Tibial nerve (tissue), 4 donors: ENCODE measurements around the gene GSTA2. TPM values are rescaled to one million over a fixed set of nuclear protein-coding genes. Genes with fewer than 3 reads are reported as not detected.

ENCODE experiments used
- DNase-seq, 2 donors: peaks; one replicate each; pipeline ENCODE4 v3.0.0-alpha.2; 2019; ENCODE audit warnings: low spot score in 2 of 2
- H3K27ac ChIP-seq, 4 donors: fragments of 200-600 bp; sonication (generic) in 3 of 4; one replicate each; pipeline ENCODE4 v1.5.1; 2017 to 2019; ENCODE audit warnings: mild to moderate bottlenecking in 1 of 4
- H3K27me3 ChIP-seq, 2 donors: fragments of 200-600 bp; sonication (generic) in 1 of 2; one replicate each; pipeline versions ENCODE4 v1.5.1 to v1.6.0; 2017 to 2019
- H3K36me3 ChIP-seq, 3 donors: fragments of 200-600 bp; sonication (generic); one replicate each; pipeline ENCODE4 v1.5.1; 2018 to 2019
- H3K4me1 ChIP-seq, 4 donors: fragments of 200-600 bp; sonication (generic) in 3 of 4; one replicate each; pipeline ENCODE4 v1.5.1; 2017 to 2019
- H3K4me3 ChIP-seq, 4 donors: fragments of 200-600 bp; sonication (generic) in 3 of 4; one replicate each; pipeline ENCODE4 v1.5.1; 2017 to 2019; ENCODE audit warnings: mild to moderate bottlenecking in 1 of 4, moderate library complexity in 1 of 4
- H3K9me3 ChIP-seq, 4 donors: fragments of 200-600 bp; sonication (generic) in 3 of 4; one replicate each; pipeline ENCODE4 v1.5.1; 2017 to 2019
- EP300 ChIP-seq, 2 donors: sonication (generic); formaldehyde crosslinking; IDR thresholded peaks; one replicate each; pipeline ENCODE4 v1.6.1; 2017; ENCODE audit warnings: antibody characterized with exemption in 2 of 2, mild to moderate bottlenecking in 1 of 2
- POLR2A ChIP-seq, 2 donors: fragments of 450-650 bp; IDR thresholded peaks; one replicate each; pipeline ENCODE4 v1.6.1; 2017; ENCODE audit warnings: antibody characterized with exemption in 2 of 2, mild to moderate bottlenecking in 2 of 2, moderate library complexity in 2 of 2
- WGBS, 2 donors: methylation state at CpG; one replicate each; pipeline ENCODE4 v1.1.5; 2018; 5-methylcytosine and 5-hydroxymethylcytosine counted together
- total RNA-seq, 4 donors: library from RNA; depleted of rRNA; stranded (reverse); fragments of >200 nt; gene quantifications; one replicate each; pipeline ENCODE4 v1.1.0, GENCODE V29; 2016
- TF ChIP-seq, protein P1 (sequence below), 5 experiments: fragments of 200-600 bp in 3 of 5; fragments of 450-650 bp in 2 of 5; sonication (generic) in 3 of 5; IDR thresholded peaks; one replicate each; pipeline ENCODE4 v1.5.1; 2016 to 2019; ENCODE audit warnings: antibody characterized with exemption in 5 of 5, mild to moderate bottlenecking in 3 of 5, moderate library complexity in 2 of 5

GSTA2 gene
- total RNA-seq, 4 donors from 2014 or later, result not detected

DNA sequence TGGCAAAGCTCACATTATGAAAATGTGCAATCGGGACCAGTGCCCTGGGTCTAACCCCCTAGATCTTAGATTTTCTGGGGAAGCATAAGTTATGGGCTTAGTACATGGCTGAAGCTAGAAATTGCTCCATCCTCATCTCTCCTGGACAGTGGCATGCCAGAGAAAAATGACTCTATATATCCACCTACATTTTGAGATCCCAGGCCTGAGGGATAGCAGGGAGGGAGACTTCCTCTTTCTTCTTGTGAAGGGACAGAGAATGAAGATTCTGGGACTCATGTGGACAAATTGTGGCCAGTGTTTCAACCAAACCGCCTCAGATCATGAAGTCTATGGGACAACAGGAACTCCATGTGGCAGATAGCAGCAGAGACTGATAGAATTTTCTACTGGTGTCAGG lies 35.4 kb downstream of the GSTA2 start:
- Histone ChIP-seq H3K4me3 (no peak overlapping the region), H3K27me3 (no peaks in the 10 kb centered on the region), H3K36me3 (no peaks in the 10 kb centered on the region), H3K27ac (no peak overlapping the region), H3K4me1 (peaks cover 0 to 15% (median 0%) of the 10 kb centered on the region in 4 donors), H3K9me3 (peaks cover 0 to 6% (median 0%) of the 10 kb centered on the region in 4 donors)
- TF ChIP-seq, protein P1, sequence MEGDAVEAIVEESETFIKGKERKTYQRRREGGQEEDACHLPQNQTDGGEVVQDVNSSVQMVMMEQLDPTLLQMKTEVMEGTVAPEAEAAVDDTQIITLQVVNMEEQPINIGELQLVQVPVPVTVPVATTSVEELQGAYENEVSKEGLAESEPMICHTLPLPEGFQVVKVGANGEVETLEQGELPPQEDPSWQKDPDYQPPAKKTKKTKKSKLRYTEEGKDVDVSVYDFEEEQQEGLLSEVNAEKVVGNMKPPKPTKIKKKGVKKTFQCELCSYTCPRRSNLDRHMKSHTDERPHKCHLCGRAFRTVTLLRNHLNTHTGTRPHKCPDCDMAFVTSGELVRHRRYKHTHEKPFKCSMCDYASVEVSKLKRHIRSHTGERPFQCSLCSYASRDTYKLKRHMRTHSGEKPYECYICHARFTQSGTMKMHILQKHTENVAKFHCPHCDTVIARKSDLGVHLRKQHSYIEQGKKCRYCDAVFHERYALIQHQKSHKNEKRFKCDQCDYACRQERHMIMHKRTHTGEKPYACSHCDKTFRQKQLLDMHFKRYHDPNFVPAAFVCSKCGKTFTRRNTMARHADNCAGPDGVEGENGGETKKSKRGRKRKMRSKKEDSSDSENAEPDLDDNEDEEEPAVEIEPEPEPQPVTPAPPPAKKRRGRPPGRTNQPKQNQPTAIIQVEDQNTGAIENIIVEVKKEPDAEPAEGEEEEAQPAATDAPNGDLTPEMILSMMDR (IDR thresholded peaks at IDR 0.05), result no peak
- TF ChIP-seq POLR2A (IDR thresholded peaks at IDR 0.05), result no peak
- TF ChIP-seq EP300 (IDR thresholded peaks at IDR 0.05), result no peak
- 88 to 94% methylated on average over 2 of the region's 2 CpGs for WGBS, 2 donors
- no peak for DNase-seq

DNA sequence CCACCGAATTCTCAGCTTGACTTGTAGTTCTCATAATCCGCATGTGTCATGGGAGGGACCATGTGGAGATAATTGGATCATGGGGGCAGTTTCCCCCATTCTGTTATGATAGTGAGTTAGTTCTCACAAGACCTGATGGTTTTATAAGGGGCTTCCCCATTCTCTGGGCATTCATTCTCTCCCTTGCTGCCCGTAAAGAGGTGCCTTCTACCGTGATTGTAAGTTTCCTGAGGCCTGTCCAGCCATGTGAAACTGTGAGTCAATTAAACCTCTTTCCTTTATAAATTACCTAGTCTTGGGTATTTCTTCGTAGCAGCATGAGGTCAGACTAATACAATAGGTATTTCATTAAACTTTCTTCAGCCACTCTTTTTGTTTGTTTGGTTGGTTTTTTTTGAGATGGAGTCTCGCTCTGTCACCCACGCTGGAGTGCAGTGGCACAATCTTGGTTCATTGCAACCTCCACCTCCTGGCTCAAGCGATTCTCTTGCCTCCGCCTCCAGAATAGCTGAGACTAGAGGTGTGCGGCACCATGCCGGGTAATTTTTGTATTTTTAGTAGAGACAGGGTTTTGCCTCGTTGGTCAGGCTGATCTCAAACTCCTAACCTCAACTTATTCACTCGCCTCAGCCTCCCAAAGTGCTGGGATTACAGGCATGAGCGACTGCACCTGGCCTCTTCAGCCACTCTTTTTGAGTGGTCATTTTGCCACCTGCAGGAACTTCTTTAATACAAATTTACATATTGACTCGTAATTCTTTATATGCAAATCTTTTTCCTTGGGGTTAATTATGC lies 36.3 kb downstream of the GSTA2 start:
- no peak overlapping the region for H3K27ac ChIP-seq
- H3K9me3 ChIP-seq, result peaks cover 0 to 6% (median 0%) of the 10 kb centered on the region in 4 donors
- TF ChIP-seq POLR2A (IDR thresholded peaks at IDR 0.05) (no peak), EP300 (IDR thresholded peaks at IDR 0.05) (no peak)
- TF ChIP-seq, protein P1 (IDR thresholded peaks at IDR 0.05), result no peak
- H3K4me3 ChIP-seq, result no peak overlapping the region
- no peaks in the 10 kb centered on the region for H3K27me3 ChIP-seq
- H3K36me3 ChIP-seq, result no peaks in the 10 kb centered on the region
- WGBS, 2 donors, result 82 to 87% methylated on average over 15 of the region's 15 CpGs
- H3K4me1 ChIP-seq, result peaks cover 0 to 15% (median 0%) of the 10 kb centered on the region in 4 donors
- no peak for DNase-seq

DNA sequence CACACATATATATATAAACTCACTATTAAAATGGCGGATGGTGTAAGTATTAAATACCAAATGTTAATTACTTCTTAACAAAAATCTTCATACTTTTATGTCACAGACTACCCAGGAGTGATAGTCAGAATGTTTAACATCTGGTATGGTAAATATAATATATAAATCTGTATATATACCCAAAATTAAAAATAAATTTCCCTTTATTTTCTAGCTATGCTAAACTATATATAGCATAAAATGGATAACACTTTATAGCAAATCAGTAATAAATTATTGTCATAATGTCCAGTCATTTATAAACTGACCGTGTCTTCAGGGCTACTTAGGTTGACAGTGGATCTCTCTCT lies 37.1 kb downstream of the GSTA2 start:
- no peaks in the 10 kb centered on the region for H3K36me3 ChIP-seq
- peaks cover 0 to 15% (median 0%) of the 10 kb centered on the region in 4 donors for H3K4me1 ChIP-seq
- H3K27ac ChIP-seq, result no peak overlapping the region
- DNase-seq, result no peak
- no peak overlapping the region for H3K4me3 ChIP-seq
- peaks cover 0 to 6% (median 0%) of the 10 kb centered on the region in 4 donors for H3K9me3 ChIP-seq
- no peak for TF ChIP-seq EP300 (IDR thresholded peaks at IDR 0.05)
- TF ChIP-seq POLR2A (IDR thresholded peaks at IDR 0.05), result no peak
- TF ChIP-seq, protein P1 (IDR thresholded peaks at IDR 0.05), result no peak
- H3K27me3 ChIP-seq, result no peaks in the 10 kb centered on the region
- 79 to 82% methylated on average over 2 of the region's 2 CpGs for WGBS, 2 donors

DNA sequence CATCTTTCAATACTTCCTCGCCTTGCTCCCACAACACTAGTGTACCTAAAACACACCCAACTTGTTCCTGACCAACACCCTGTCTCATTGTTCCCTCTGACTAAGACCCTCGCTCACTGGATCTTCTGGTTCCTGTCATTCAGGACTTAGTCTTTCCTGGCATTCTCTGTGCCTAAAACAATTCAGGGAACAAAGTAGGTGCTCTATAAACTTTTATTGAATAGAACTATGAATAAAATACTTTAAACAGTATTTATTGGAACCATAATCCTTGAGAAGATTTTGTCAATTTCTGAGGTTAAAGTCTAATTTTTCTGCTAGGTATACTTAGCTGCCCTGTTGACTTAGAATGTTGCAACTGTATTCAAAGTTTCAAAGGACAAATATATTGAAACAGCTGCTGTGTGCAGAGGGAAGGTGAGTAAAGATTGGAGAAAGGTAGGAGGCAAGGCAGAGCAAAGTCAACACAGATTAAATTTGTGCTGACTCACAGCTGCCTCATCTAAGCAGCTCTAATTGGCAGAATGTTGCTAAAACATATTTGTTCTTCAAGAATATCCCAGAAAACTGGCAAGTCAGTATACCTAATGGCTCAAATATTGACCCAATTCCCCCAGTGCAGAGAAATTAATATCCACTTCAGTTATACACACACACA lies 37.6 kb downstream of the GSTA2 start:
- 85 to 89% methylated on average over 2 of the region's 2 CpGs for WGBS, 2 donors
- no peak for DNase-seq
- no peaks in the 10 kb centered on the region for H3K27me3 ChIP-seq
- TF ChIP-seq, protein P1 (IDR thresholded peaks at IDR 0.05), result no peak
- TF ChIP-seq EP300 (IDR thresholded peaks at IDR 0.05) (no peak), POLR2A (IDR thresholded peaks at IDR 0.05) (no peak)
- no peak overlapping the region for H3K27ac ChIP-seq
- H3K4me1 ChIP-seq, result peaks cover 0 to 15% (median 0%) of the 10 kb centered on the region in 4 donors
- H3K9me3 ChIP-seq, result peaks cover 0 to 6% (median 0%) of the 10 kb centered on the region in 4 donors
- no peaks in the 10 kb centered on the region for H3K36me3 ChIP-seq
- H3K4me3 ChIP-seq, result no peak overlapping the region

DNA sequence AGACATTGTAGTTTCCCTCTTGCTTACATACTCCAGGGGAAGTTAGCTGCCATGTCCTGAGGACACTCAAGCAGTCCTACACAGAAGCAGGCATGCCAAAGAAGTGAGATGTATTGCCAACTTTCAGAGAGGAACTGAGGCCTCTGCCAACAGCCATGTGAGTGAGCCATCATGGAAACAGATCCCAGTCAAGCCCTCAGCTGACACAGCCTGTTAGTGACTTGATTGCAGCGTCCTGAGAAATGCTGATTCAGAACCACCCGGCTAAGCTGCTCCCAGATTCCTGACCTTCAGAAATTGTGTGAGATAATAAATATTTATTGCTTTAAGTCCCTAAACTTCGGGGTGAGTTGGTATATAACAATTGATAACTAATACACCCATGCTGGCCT lies 38.1 kb downstream of the GSTA2 start:
- Histone ChIP-seq H3K27me3 (no peaks in the 10 kb centered on the region), H3K4me3 (no peak overlapping the region), H3K36me3 (no peaks in the 10 kb centered on the region), H3K9me3 (peaks cover 0 to 6% (median 0%) of the 10 kb centered on the region in 4 donors), H3K27ac (peak overlapping the region in 3 of 4 donors; percentile 21 to 55 (median 26)), H3K4me1 (peaks cover 0 to 15% (median 0%) of the 10 kb centered on the region in 4 donors)
- DNase-seq, result no peak
- TF ChIP-seq, protein P1 (IDR thresholded peaks at IDR 0.05), result no peak
- TF ChIP-seq POLR2A (IDR thresholded peaks at IDR 0.05), result no peak
- no peak for TF ChIP-seq EP300 (IDR thresholded peaks at IDR 0.05)
- 69 to 81% methylated on average over 3 of the region's 3 CpGs for WGBS, 2 donors
